GM18873 (cell line): ENCODE data around the gene ASNSD1.
"Not testable (repeated sequence)": the region's sequence is repeated elsewhere in the genome, so short reads cannot be mapped to it uniquely, and the experiment has no call there.

ENCODE experiments used
- ATAC-seq: cut with Tn5 transposase; IDR thresholded peaks from one replicate; pipeline ENCODE4 v1.9.1; 2021; ENCODE audit warnings: mild to moderate bottlenecking, moderate library complexity, moderate number of reproducible peaks; ENCODE audit not compliant: unreplicated experiment, low FRiP score

Gene ASNSD1

GRCh38 chr2:189683348-189683747 is 22.1 kb downstream of the ASNSD1 start:
- ATAC-seq, result no peak

GRCh38 chr2:189684811-189685210 is 23.6 kb downstream of the ASNSD1 start:
- ATAC-seq, result no peak

- ATAC-seq, result no peak
Observed at GRCh38 chr2:189685540-189686229, 24.4 kb downstream of the ASNSD1 start.

DNA sequence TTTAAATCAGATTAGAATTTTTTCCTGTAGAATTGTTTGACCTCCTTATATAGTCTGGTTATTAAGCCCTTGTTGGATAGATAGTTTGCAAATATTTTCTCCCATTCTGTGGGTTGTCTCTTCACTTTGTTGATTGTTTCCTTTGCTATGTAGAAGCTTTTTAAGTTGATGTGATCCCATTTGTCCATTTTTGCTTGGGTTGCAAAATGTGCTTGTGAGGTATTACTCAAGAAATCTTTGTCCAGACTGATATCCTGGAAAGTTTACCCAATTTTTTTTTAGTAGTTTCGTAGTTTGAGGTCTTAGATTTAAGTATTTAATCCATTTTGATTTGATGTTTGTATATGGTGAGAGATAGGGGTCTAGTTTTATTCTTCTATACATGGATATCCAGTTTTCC is 26.5 kb downstream of the ASNSD1 start:
- ATAC-seq, result not testable (repeated sequence)

DNA sequence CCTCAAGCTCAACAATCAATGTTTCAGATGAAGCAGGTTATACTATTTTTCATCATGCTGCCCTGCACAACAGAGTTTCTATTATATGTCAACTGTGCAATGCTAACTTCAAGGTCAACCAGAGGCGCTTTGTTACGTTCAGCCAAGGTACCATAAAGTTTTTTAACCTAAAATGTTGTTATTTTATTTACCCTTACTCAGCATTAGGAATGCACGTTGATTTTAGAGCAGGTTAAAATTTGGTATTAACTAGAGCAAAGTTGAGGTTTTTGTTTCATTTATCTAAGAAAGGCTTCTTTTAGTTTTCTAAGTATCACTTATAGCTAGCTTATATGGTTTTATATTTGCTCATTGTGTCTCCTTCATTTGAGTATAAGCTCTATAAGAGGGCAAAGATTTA is 35.0 kb downstream of the ASNSD1 start:
- no peak for ATAC-seq

GRCh38 chr2:189698020-189698887 is 37.0 kb downstream of the ASNSD1 start:
- no peak for ATAC-seq

DNA sequence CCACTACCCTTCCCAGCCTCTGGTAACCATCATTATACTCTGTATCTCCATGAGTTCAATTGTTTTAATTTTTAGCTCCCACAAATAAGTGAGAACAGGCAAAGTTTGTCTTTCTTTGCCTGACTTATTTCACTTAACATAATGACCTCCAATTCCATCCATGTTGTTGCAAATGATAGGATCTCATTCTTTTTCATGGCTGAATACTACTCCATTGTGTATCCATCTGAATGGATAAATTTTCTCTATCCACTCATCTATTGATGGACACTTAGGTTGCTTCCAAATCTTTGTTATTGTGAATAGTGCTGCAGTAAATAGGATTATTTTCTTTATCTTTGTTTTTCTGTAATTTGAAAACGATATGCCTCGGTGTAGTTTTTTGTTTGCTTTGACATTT is 39.4 kb downstream of the ASNSD1 start:
- ATAC-seq, result no peak

DNA sequence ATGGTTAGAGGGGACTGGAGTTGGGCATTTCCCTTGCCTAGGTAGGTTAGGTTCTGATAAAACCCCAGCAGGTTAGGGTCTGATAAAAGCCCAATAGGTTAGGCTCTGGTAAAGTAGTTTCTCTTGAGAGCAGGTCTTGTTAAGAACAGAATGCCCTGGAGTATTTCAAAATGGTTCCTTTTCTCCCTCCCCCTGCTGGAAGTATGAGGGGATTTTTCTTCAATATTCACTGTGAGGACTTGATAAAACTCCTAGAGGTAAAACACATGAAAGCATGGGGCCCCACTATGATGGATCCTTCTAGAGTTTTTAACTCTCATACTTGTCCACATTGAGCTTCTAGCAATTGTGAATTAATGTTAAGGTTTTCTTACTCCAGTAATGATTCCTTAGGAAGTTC is 40.8 kb downstream of the ASNSD1 start:
- no peak for ATAC-seq

DNA sequence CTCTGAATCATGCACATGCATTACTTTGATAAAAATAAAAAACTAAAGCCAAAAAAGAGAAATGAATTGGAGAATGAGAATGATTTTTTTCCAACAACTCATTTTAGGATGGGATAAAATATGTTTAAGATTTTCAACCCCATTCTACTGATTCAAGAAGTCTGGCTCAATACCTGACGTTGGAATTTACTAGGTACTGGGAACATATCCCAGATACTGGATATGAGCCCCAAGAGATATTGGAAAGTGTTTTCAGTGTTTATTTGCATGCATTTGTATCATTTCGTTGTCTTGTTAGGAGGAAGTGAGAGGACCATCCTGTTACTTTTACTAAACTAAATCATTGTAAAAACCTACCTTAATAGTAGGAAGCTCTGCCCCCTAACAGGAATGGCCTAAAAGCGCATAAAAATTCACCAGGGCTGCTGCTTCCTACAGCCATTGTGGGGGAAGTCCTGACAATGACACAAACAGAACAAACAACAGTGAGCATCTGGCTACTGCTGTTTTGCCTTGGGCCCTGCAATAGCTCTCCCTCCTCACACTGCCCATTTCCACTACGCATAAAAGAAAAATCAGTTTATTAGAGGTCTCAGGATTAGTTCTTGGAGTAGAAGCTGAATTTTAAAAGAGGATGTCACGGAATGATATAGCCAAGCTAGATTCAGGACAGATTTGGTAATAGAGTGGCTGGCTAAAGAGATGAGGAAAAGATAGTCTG is 48.4 kb downstream of the ASNSD1 start:
- ATAC-seq, result no peak

- not testable (repeated sequence) for ATAC-seq
Observed at GRCh38 chr2:189717593-189717992, 56.3 kb downstream of the ASNSD1 start.

GRCh38 chr2:189719571-189719970 is 58.3 kb downstream of the ASNSD1 start:
- ATAC-seq, result no peak
